PC-9 (cell line): ENCODE measurements around the gene MAGED2. TPM values are rescaled to one million over a fixed set of nuclear protein-coding genes. Genes with fewer than 3 reads are reported as not detected.

Source experiments
- BruUV-seq: library from RNA; stranded (reverse); fragments of 400-500 nt; replicated peaks from 2 replicates; lab custom pipeline; 2021; lab: Mats Ljungman, UMichigan
- CTCF ChIA-PET: fragments of 300-600 bp; sonication (Branson Sonifier 250); formaldehyde crosslinking; loops from one replicate; lab custom pipeline; 2022; ENCODE audit warnings: antibody characterized with exemption; lab: Charles Lee
- POLR2A ChIA-PET: fragments of 300-600 bp; sonication (Branson Sonifier 250); formaldehyde crosslinking; loops from one replicate; lab custom pipeline; 2022; ENCODE audit warnings: antibody characterized with exemption; ENCODE audit not compliant: unreplicated experiment; lab: Charles Lee
- DNase-seq, 2 experiments: peaks; one replicate each; pipeline versions ENCODE4 v3.0.0 to v3.0.0-alpha.2; 2015 to 2022; ENCODE audit warnings: mixed read lengths in 1 of 2
- H2AFZ ChIP-seq: fragments of 200-600 bp; sonication (generic); 2 replicates; pipeline ENCODE4 v1.8.1; 2017; ENCODE audit warnings: antibody characterized with exemption
- H3F3A ChIP-seq: fragments of 200-600 bp; sonication (generic); 2 replicates; pipeline ENCODE4 v1.8.1; 2017; ENCODE audit warnings: antibody characterized with exemption, mild to moderate bottlenecking, low read depth; ENCODE audit not compliant: insufficient read depth
- H3K27ac ChIP-seq: fragments of 200-600 bp; sonication (generic); 2 replicates; pipeline ENCODE4 v1.6.1; 2016; ENCODE audit warnings: mixed run types
- H3K27me3 ChIP-seq: fragments of 200-600 bp; sonication (generic); 2 replicates; pipeline ENCODE4 v1.6.1; 2016; ENCODE audit warnings: low read depth, mixed run types; ENCODE audit not compliant: insufficient read depth
- H3K36me3 ChIP-seq: fragments of 200-600 bp; sonication (generic); 2 replicates; pipeline ENCODE4 v1.6.1; 2016; ENCODE audit warnings: low read depth, mixed run types
- H3K4me1 ChIP-seq: fragments of 200-600 bp; sonication (generic); replicated peaks from 2 replicates; pipeline ENCODE4 v1.6.1; 2016; ENCODE audit warnings: mixed run types; ENCODE audit not compliant: insufficient read depth
- H3K4me2 ChIP-seq: fragments of 200-600 bp; sonication (generic); 2 replicates; pipeline ENCODE4 v1.6.1; 2017; ENCODE audit warnings: mixed run types
- H3K4me3 ChIP-seq: fragments of 200-600 bp; sonication (generic); 2 replicates; pipeline ENCODE4 v1.6.1; 2016; ENCODE audit warnings: mixed run types
- H3K79me2 ChIP-seq: fragments of 200-600 bp; sonication (generic); 2 replicates; pipeline ENCODE4 v1.6.1; 2017; ENCODE audit warnings: low read depth, mixed run types
- H3K9me2 ChIP-seq: fragments of 200-600 bp; sonication (generic); 2 replicates; pipeline ENCODE4 v1.8.1; 2017; ENCODE audit warnings: mild to moderate bottlenecking; ENCODE audit not compliant: insufficient read depth
- H3K9me3 ChIP-seq: fragments of 200-600 bp; sonication (generic); 2 replicates; pipeline ENCODE4 v1.8.1; 2016; ENCODE audit warnings: low read depth; ENCODE audit not compliant: insufficient read depth
- H4K20me1 ChIP-seq: fragments of 200-600 bp; sonication (generic); 2 replicates; pipeline ENCODE4 v1.8.1; 2017; ENCODE audit not compliant: insufficient read depth
- CTCF ChIP-seq: fragments of 200-600 bp; sonication (generic); conservative IDR thresholded peaks from 2 replicates; pipeline ENCODE4 v1.6.1; 2017; ENCODE audit warnings: mixed run types, antibody characterized with exemption, mild to moderate bottlenecking, moderate library complexity
- EZH2 ChIP-seq: fragments of 200-600 bp; sonication (generic); IDR thresholded peaks from 2 replicates; pipeline ENCODE4 v1.8.0; 2017; ENCODE audit warnings: antibody characterized with exemption, low read depth
- intact Hi-C: fragments of 100-400 bp; cut with micrococcal nuclease; formaldehyde crosslinking; loops from one replicate; pipeline ENCODE4 v1.10.0; 2022; ENCODE audit not compliant: unreplicated experiment
- total RNA-seq: library from RNA; stranded (reverse); gene quantifications from 2 replicates; pipeline ENCODE4 v1.2.3, GENCODE V29; 2021

The MAGED2 gene
- total RNA-seq, 1 experiment from 2014 or later = 108 TPM

- H3F3A ChIP-seq = no peaks in the 10 kb centered on the region
- ChIA-PET POLR2A (no interaction called here), CTCF (no interaction called here)
- H3K9me3 ChIP-seq = no peaks in the 10 kb centered on the region
- no peaks in the 10 kb centered on the region for H3K27me3 ChIP-seq
- no peaks in the 10 kb centered on the region for H3K4me1 ChIP-seq
- no peaks in the 10 kb centered on the region for H3K36me3 ChIP-seq
- no TSS peak for BruUV-seq
- no peak for TF ChIP-seq CTCF
- TF ChIP-seq EZH2 = no peak
- H3K4me3 ChIP-seq = no peak overlapping the region
- H4K20me1 ChIP-seq = no peaks in the 10 kb centered on the region
- H3K9me2 ChIP-seq = no peaks in the 10 kb centered on the region
- no peak overlapping the region for H2AFZ ChIP-seq
- no peak for DNase-seq
- H3K79me2 ChIP-seq = no peaks in the 10 kb centered on the region
- H3K4me2 ChIP-seq = no peak overlapping the region
- intact Hi-C loops = no loop called here
- no peak overlapping the region for H3K27ac ChIP-seq
Observed at GRCh38 chrX:54821310-54821709, 13.8 kb downstream of the MAGED2 start.

GRCh38 chrX:54824195-54824594 is 16.6 kb downstream of the MAGED2 start:
- no peaks in the 10 kb centered on the region for H3K9me3 ChIP-seq
- H3K79me2 ChIP-seq = no peaks in the 10 kb centered on the region
- no peak overlapping the region for H3K4me2 ChIP-seq
- POLR2A ChIA-PET = no interaction called here
- H3K4me3 ChIP-seq = no peak overlapping the region
- no peaks in the 10 kb centered on the region for H3F3A ChIP-seq
- peaks cover 4% of the 10 kb centered on the region; the same call in 1 of the 2 replicates for H3K27me3 ChIP-seq
- no peak overlapping the region for H2AFZ ChIP-seq
- no peaks in the 10 kb centered on the region for H3K4me1 ChIP-seq
- DNase-seq = no peak
- no peaks in the 10 kb centered on the region for H4K20me1 ChIP-seq
- no peaks in the 10 kb centered on the region for H3K9me2 ChIP-seq
- no TSS peak for BruUV-seq
- TF ChIP-seq CTCF (no peak), EZH2 (no peak)
- CTCF ChIA-PET = no interaction called here
- intact Hi-C loops = no loop called here
- no peak overlapping the region for H3K27ac ChIP-seq
- H3K36me3 ChIP-seq = no peaks in the 10 kb centered on the region

GRCh38 chrX:54824722-54825121 is 17.2 kb downstream of the MAGED2 start:
- H3K4me1 ChIP-seq = no peaks in the 10 kb centered on the region
- no peak overlapping the region for H2AFZ ChIP-seq
- ChIA-PET CTCF (no interaction called here), POLR2A (no interaction called here)
- H3F3A ChIP-seq = no peaks in the 10 kb centered on the region
- no peaks in the 10 kb centered on the region for H3K9me2 ChIP-seq
- no peaks in the 10 kb centered on the region for H4K20me1 ChIP-seq
- no TSS peak for BruUV-seq
- no peaks in the 10 kb centered on the region for H3K36me3 ChIP-seq
- H3K4me2 ChIP-seq = no peak overlapping the region
- peaks cover 4% of the 10 kb centered on the region; the same call in 1 of the 2 replicates for H3K27me3 ChIP-seq
- no peak overlapping the region for H3K4me3 ChIP-seq
- H3K27ac ChIP-seq = no peak overlapping the region
- H3K9me3 ChIP-seq = no peaks in the 10 kb centered on the region
- DNase-seq = no peak
- TF ChIP-seq EZH2 = no peak
- no peak for TF ChIP-seq CTCF
- intact Hi-C loops = no loop called here
- no peaks in the 10 kb centered on the region for H3K79me2 ChIP-seq
